H9 (cell line): ENCODE measurements around the gene CD244. TPM values are rescaled to one million over a fixed set of nuclear protein-coding genes. Genes with fewer than 3 reads are reported as not detected.

ENCODE experiments used
- DNase-seq: peaks from one replicate; pipeline ENCODE4 v3.0.0-alpha.2; 2017
- H2AFZ ChIP-seq: one replicate; pipeline ENCODE4 v1.6.1; 2013; ENCODE audit warnings: mild to moderate bottlenecking, low read length, control low read depth, moderate library complexity
- H2AK5ac ChIP-seq: 2 replicates; pipeline ENCODE4 v1.6.1; 2013; ENCODE audit warnings: low read length, control low read depth, mixed read lengths; ENCODE audit not compliant: insufficient read length
- H2BK120ac ChIP-seq: one replicate; pipeline ENCODE4 v1.6.1; 2013; ENCODE audit warnings: low read depth, mild to moderate bottlenecking, low read length, control low read depth, inconsistent platforms; ENCODE audit not compliant: poor library complexity, severe bottlenecking
- H2BK12ac ChIP-seq: 2 replicates; pipeline ENCODE4 v1.6.1; 2013; ENCODE audit warnings: low read length, control low read depth, mixed read lengths, low read depth; ENCODE audit not compliant: insufficient read length
- H2BK15ac ChIP-seq: 2 replicates; pipeline ENCODE4 v1.6.1; 2013; ENCODE audit warnings: low read depth, low read length, control low read depth
- H2BK20ac ChIP-seq: one replicate; pipeline ENCODE4 v1.6.1; 2013; ENCODE audit warnings: low read depth, mild to moderate bottlenecking, low read length, control low read depth, inconsistent platforms; ENCODE audit not compliant: poor library complexity, severe bottlenecking
- H2BK5ac ChIP-seq: 2 replicates; pipeline ENCODE4 v1.6.1; 2013; ENCODE audit warnings: low read length, control low read depth, mixed read lengths; ENCODE audit not compliant: insufficient read length
- H3K14ac ChIP-seq: 2 replicates; pipeline ENCODE4 v1.6.1; 2013; ENCODE audit warnings: low read length, control low read depth; ENCODE audit not compliant: insufficient read depth
- H3K18ac ChIP-seq: 2 replicates; pipeline ENCODE4 v1.6.1; 2013; ENCODE audit warnings: low read depth, mild to moderate bottlenecking, mixed read lengths, low read length, control low read depth; ENCODE audit not compliant: insufficient read length
- H3K23ac ChIP-seq: 2 replicates; pipeline ENCODE4 v1.6.1; 2013; ENCODE audit warnings: low read length, control low read depth, mixed read lengths, low read depth; ENCODE audit not compliant: insufficient read length
- H3K23me2 ChIP-seq: 2 replicates; pipeline ENCODE4 v1.6.1; 2013; ENCODE audit warnings: low read depth, mild to moderate bottlenecking, mixed read lengths, low read length, control low read depth; ENCODE audit not compliant: insufficient read length, poor library complexity, severe bottlenecking
- H3K27ac ChIP-seq: 2 replicates; pipeline ENCODE4 v1.5.1; 2013; ENCODE audit warnings: low read length, control low read depth, mixed read lengths, low read depth; ENCODE audit not compliant: insufficient read length
- H3K27me3 ChIP-seq: 2 replicates; pipeline ENCODE4 v1.6.1; 2013; ENCODE audit warnings: low read length, control low read depth, inconsistent platforms; ENCODE audit not compliant: insufficient read depth
- H3K4ac ChIP-seq: 2 replicates; pipeline ENCODE4 v1.6.1; 2013; ENCODE audit warnings: low read depth, mild to moderate bottlenecking, control low read depth, inconsistent platforms, low read length, moderate library complexity
- H3K4me1 ChIP-seq: 2 replicates; pipeline ENCODE4 v1.6.1; 2013; ENCODE audit warnings: low read length, control low read depth, inconsistent platforms; ENCODE audit not compliant: insufficient read depth
- H3K4me2 ChIP-seq: 2 replicates; pipeline ENCODE4 v1.6.1; 2013; ENCODE audit warnings: low read length, control low read depth, mixed read lengths; ENCODE audit not compliant: insufficient read length, insufficient read depth
- H3K56ac ChIP-seq: 2 replicates; pipeline ENCODE4 v1.6.1; 2013; ENCODE audit warnings: low read depth, mild to moderate bottlenecking, mixed read lengths, low read length, control low read depth; ENCODE audit not compliant: insufficient read length
- H3K79me1 ChIP-seq: 2 replicates; pipeline ENCODE4 v1.6.1; 2013; ENCODE audit warnings: low read depth, mild to moderate bottlenecking, moderate library complexity, low read length, control low read depth, inconsistent platforms; ENCODE audit not compliant: insufficient read depth, poor library complexity, severe bottlenecking
- H3K79me2 ChIP-seq: 2 replicates; pipeline ENCODE4 v1.6.1; 2013; ENCODE audit warnings: low read length, control low read depth, inconsistent platforms; ENCODE audit not compliant: insufficient read depth
- H3K9ac ChIP-seq: 2 replicates; pipeline ENCODE4 v1.6.1; 2013; ENCODE audit warnings: low read length, control low read depth, mixed read lengths; ENCODE audit not compliant: insufficient read length; ENCODE audit errors: extremely low read depth
- H3K9me3 ChIP-seq: one replicate; pipeline ENCODE4 v1.6.1; 2013; ENCODE audit warnings: low read depth, low read length, inconsistent platforms; ENCODE audit not compliant: control insufficient read depth
- H3T11ph ChIP-seq: one replicate; pipeline ENCODE4 v1.6.1; 2013; ENCODE audit warnings: mild to moderate bottlenecking, low read length, control low read depth, inconsistent platforms
- H4K20me1 ChIP-seq: one replicate; pipeline ENCODE4 v1.6.1; 2013; ENCODE audit not compliant: control insufficient read depth, insufficient read length, insufficient read depth
- H4K5ac ChIP-seq: 2 replicates; pipeline ENCODE4 v1.6.1; 2013; ENCODE audit warnings: low read depth, mild to moderate bottlenecking, mixed read lengths, low read length, control low read depth; ENCODE audit not compliant: insufficient read length
- H4K8ac ChIP-seq: replicated peaks from 2 replicates; pipeline ENCODE4 v1.6.1; 2013; ENCODE audit warnings: low read length, control low read depth, mixed read lengths, low read depth; ENCODE audit not compliant: insufficient read length
- H4K91ac ChIP-seq: 2 replicates; pipeline ENCODE4 v1.6.1; 2013; ENCODE audit warnings: low read depth, mild to moderate bottlenecking, moderate library complexity, mixed read lengths, low read length, control low read depth; ENCODE audit not compliant: insufficient read length
- H3K27ac Mint-ChIP-seq, 3 experiments: 2 replicates in 2 of 3; 3 replicates in 1 of 3; pipeline ENCODE4 v1.8.0; 2020 to 2021; ENCODE audit warnings: mixed read lengths in 3 of 3, mild to moderate bottlenecking in 1 of 3, moderate library complexity in 1 of 3
- H3K27me3 Mint-ChIP-seq: 2 replicates; pipeline ENCODE4 v1.8.0; 2021; ENCODE audit warnings: low read depth, mild to moderate bottlenecking, moderate library complexity, mixed read lengths
- H3K36me3 Mint-ChIP-seq, 3 experiments: 2 replicates in 2 of 3; 3 replicates in 1 of 3; pipeline ENCODE4 v1.8.0; 2020 to 2021; ENCODE audit warnings: low read depth in 3 of 3, mixed read lengths in 3 of 3; ENCODE audit not compliant: insufficient read depth in 1 of 3
- H3K4me1 Mint-ChIP-seq, 2 experiments: 2 replicates each; pipeline ENCODE4 v1.8.0; 2020; ENCODE audit warnings: mixed read lengths in 2 of 2
- H3K4me3 Mint-ChIP-seq, 2 experiments: 2 replicates in 1 of 2; 3 replicates in 1 of 2; pipeline ENCODE4 v1.8.0; 2020 to 2021; ENCODE audit warnings: mild to moderate bottlenecking in 2 of 2, mixed read lengths in 2 of 2, moderate library complexity in 1 of 2
- H3K9me3 Mint-ChIP-seq, 2 experiments: 2 replicates in 1 of 2; 3 replicates in 1 of 2; pipeline ENCODE4 v1.8.0; 2020; ENCODE audit warnings: mild to moderate bottlenecking in 2 of 2, mixed read lengths in 2 of 2, moderate library complexity in 1 of 2
- CTCF ChIP-seq: fragments of 200-600 bp; sonication (generic); conservative IDR thresholded peaks from 3 replicates; pipeline ENCODE4 v1.8.0; 2021; ENCODE audit warnings: antibody characterized with exemption, mild to moderate bottlenecking
- WGBS: extraction: QIAGEN DNeasy Blood & Tissue Kit; methylation state at CpG from one replicate; pipeline ENCODE4 v1.1.7; 2013; ENCODE audit warnings: missing lambda C conversion rate, low lambda C conversion rate, mixed read lengths; ENCODE audit not compliant: insufficient read length; ENCODE audit errors: extremely low coverage; 5-methylcytosine and 5-hydroxymethylcytosine counted together
- total RNA-seq: library from RNA; stranded (reverse); gene quantifications from 2 replicates; pipeline ENCODE4 v1.2.1, GENCODE V29; 2021

CD244 gene
- total RNA-seq, 1 experiment from 2014 or later: not detected

- Histone ChIP-seq H3K23me2 (no peaks in the 10 kb centered on the region), H2AFZ (no peak overlapping the region), H3K79me1 (no peaks in the 10 kb centered on the region), H3K4ac (no peak overlapping the region), H3K79me2 (no peaks in the 10 kb centered on the region), H3K56ac (no peak overlapping the region), H3T11ph (no peak overlapping the region), H3K14ac (no peak overlapping the region), H4K8ac (no peak overlapping the region), H2BK5ac (no peak overlapping the region), H4K91ac (no peak overlapping the region), H2AK5ac (no peak overlapping the region), H3K27me3 (no peaks in the 10 kb centered on the region), H2BK20ac (no peak overlapping the region), H2BK15ac (no peak overlapping the region), H3K9ac (no peak overlapping the region), H4K20me1 (no peaks in the 10 kb centered on the region), H2BK12ac (no peak overlapping the region), H4K5ac (no peak overlapping the region), H3K18ac (no peak overlapping the region), H3K27ac (no peak overlapping the region), H3K4me2 (no peak overlapping the region), H3K4me1 (no peaks in the 10 kb centered on the region), H3K9me3 (no peaks in the 10 kb centered on the region), H3K23ac (no peak overlapping the region), H2BK120ac (no peak overlapping the region)
- DNase-seq: no peak
- Mint-ChIP-seq H3K9me3 (no peaks in the 10 kb centered on the region), H3K4me1 (peaks cover 8 to 15% of the 10 kb centered on the region in 2 experiments), H3K27me3 (peaks cover 2% of the 10 kb centered on the region; the same call in 1 of the 2 replicates), H3K36me3 (no peaks in the 10 kb centered on the region), H3K4me3 (no peak overlapping the region), H3K27ac (no peak overlapping the region)
- TF ChIP-seq CTCF: no peak
- WGBS: no CpG with 5 or more reads among the region's 1 CpG
Measured at GRCh38 chr1:160829766-160830165, 32.9 kb downstream of the CD244 start.
